SK-N-SH treated with all-trans-retinoic acid at 6 μM for 48 hours (cell line): Measurements from ENCODE around the gene EID2.

Experiments
- CSDC2 ChIP-seq: fragments of 250-450 bp; sonication (Bioruptor Pico); IDR thresholded peaks from 2 replicates; pipeline ENCODE4 v1.5.0; 2020; ENCODE audit warnings: mild to moderate bottlenecking, moderate library complexity
- OSR1 ChIP-seq: fragments of 250-450 bp; sonication (Bioruptor Pico); IDR thresholded peaks from 2 replicates; pipeline ENCODE4 v1.8.0; 2022; ENCODE audit warnings: moderate library complexity, mild to moderate bottlenecking, inconsistent platforms
- SNAI2 ChIP-seq: fragments of 250-450 bp; sonication (Bioruptor Pico); IDR thresholded peaks from 2 replicates; pipeline ENCODE4 v1.5.0; 2020; ENCODE audit warnings: mild to moderate bottlenecking, moderate library complexity
- TOX ChIP-seq: fragments of 250-450 bp; sonication (Bioruptor Pico); IDR thresholded peaks from 2 replicates; pipeline ENCODE4 v1.8.0; 2021; ENCODE audit warnings: mild to moderate bottlenecking, moderate library complexity, borderline replicate concordance

DNA sequence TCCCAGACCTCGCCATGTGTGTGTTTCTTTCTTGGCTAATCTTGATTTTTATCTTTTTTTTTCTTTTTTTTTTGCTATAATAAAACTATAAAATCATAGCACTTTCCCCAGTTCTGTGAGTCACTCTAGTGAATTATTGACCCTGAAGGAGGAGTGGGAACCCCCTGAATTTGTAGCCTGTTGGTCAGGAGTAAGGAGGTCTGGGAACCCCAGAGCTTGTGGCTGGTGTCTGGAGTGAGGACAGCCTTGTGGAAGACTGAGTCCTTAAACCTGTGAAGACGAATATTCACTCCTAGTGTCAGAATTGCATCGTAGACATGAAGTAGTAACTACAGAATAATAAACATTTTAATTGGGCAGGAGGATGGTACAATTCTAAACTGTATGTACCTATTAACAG lies 14.8 kb downstream of the EID2 start:
- TF ChIP-seq SNAI2 (CRISPR knock-in tag), result no peak
- no peak for TF ChIP-seq OSR1 (CRISPR knock-in tag)
- TF ChIP-seq TOX (CRISPR knock-in tag), result no peak
- no peak for TF ChIP-seq CSDC2 (CRISPR knock-in tag)
